ENCODE results near the gene ATP1A3.
A peak's percentile ranks its signal among the peaks of the same experiment; 100 is the strongest.

Gene ATP1A3

GRCh38 chr19:41968751-41969595, 25.1 kb downstream of the ATP1A3 start:
- Mint-ChIP-seq H3K4me3 (no peak overlapping the region), H3K9me3 (no peaks in the 10 kb centered on the region), H3K27ac (no peak overlapping the region), H3K4me1 (no peaks in the 10 kb centered on the region), H3K36me3 (ENCODE audit: low read depth) (no peaks in the 10 kb centered on the region), H3K27me3 (ENCODE audit: low read depth) (peaks cover 15% of the 10 kb centered on the region)
- TF ChIP-seq, protein P1, sequence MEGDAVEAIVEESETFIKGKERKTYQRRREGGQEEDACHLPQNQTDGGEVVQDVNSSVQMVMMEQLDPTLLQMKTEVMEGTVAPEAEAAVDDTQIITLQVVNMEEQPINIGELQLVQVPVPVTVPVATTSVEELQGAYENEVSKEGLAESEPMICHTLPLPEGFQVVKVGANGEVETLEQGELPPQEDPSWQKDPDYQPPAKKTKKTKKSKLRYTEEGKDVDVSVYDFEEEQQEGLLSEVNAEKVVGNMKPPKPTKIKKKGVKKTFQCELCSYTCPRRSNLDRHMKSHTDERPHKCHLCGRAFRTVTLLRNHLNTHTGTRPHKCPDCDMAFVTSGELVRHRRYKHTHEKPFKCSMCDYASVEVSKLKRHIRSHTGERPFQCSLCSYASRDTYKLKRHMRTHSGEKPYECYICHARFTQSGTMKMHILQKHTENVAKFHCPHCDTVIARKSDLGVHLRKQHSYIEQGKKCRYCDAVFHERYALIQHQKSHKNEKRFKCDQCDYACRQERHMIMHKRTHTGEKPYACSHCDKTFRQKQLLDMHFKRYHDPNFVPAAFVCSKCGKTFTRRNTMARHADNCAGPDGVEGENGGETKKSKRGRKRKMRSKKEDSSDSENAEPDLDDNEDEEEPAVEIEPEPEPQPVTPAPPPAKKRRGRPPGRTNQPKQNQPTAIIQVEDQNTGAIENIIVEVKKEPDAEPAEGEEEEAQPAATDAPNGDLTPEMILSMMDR (IDR thresholded peaks at IDR 0.05; ENCODE audit: unreplicated experiment in 3 of 3): no peak

DNA sequence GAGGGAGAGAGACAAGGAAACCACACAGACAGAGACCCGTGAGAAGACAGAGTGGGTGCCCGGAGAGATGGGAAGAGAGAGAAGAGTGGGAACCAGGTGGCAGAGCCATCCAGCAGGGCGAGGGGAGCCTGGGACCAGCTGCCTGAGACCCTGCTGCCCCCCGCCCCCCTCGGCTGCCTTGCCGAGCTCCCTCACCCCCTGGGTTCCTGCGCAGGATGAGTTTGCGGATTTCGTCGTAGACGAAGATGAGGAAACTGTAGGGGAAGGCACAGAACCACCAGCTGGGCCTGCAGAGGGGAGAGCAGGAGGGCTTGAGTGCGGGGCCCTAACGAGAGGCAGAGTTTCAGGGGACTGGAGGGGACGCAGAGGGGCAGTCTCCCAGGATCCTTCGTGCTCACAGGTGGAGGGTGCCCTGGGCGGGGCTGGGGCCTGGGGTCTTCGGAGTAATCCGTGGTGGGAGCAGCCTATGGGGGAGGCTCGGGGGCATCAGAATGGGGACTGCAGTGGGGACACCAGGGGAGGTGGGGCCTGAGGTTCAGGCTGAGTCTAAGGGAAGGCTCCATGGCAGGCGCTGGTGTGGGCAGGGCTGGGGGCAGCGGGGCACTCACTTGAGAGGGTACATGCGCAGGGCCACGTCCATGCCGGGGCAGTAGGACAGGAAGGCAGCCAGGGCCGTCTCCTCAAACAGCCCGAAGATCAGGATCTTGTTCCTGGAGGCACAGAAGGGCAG, 26.8 kb downstream of the ATP1A3 start:
- Mint-ChIP-seq H3K36me3 (ENCODE audit: low read depth) (no peaks in the 10 kb centered on the region), H3K27ac (no peak overlapping the region), H3K4me1 (no peaks in the 10 kb centered on the region), H3K9me3 (no peaks in the 10 kb centered on the region), H3K27me3 (ENCODE audit: low read depth) (peaks cover 15% of the 10 kb centered on the region), H3K4me3 (no peak overlapping the region)
- TF ChIP-seq, protein P1 (IDR thresholded peaks at IDR 0.05; ENCODE audit: unreplicated experiment in 3 of 3): no peak

DNA sequence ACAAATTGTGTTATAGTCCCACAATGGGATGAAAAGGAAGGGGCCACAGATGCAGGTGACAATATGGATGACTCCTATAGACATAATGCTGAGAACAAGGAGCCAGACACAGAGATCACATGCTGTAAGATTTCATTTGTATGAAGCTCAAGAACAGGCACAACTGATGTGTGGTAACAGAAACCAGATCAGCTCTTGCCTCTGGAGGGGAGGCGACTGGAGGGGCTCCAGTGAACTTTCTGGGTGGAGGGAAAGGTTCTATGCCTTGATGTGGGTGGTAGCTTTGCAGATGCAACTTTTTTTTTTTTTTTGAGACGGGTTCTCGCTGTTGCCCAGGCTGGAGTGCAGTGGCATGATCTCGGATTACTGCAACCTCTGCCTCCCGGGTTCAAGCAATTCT, 28.9 kb downstream of the ATP1A3 start:
- H3K27ac Mint-ChIP-seq: no peak overlapping the region
- H3K4me3 Mint-ChIP-seq: no peak overlapping the region
- H3K36me3 Mint-ChIP-seq (ENCODE audit: low read depth): no peaks in the 10 kb centered on the region
- peaks cover 10% of the 10 kb centered on the region for H3K27me3 Mint-ChIP-seq (ENCODE audit: low read depth)
- no peaks in the 10 kb centered on the region for H3K9me3 Mint-ChIP-seq
- TF ChIP-seq, protein P1 (IDR thresholded peaks at IDR 0.05; ENCODE audit: unreplicated experiment in 3 of 3): no peak
- no peaks in the 10 kb centered on the region for H3K4me1 Mint-ChIP-seq

- Mint-ChIP-seq H3K4me1 (peaks cover 12% of the 10 kb centered on the region), H3K36me3 (ENCODE audit: low read depth) (no peaks in the 10 kb centered on the region), H3K27me3 (ENCODE audit: low read depth) (no peaks in the 10 kb centered on the region), H3K27ac (peak overlapping the region in 1 of 3 experiments; percentile 47), H3K9me3 (no peaks in the 10 kb centered on the region), H3K4me3 (peak overlapping the region; percentile 23 to 63 (median 50))
- TF ChIP-seq, protein P1 (IDR thresholded peaks at IDR 0.05; ENCODE audit: unreplicated experiment in 3 of 3): no peak
Observed at GRCh38 chr19:41960973-41961372, 33.1 kb downstream of the ATP1A3 start.

- H3K4me1 Mint-ChIP-seq: peaks cover 12% of the 10 kb centered on the region
- TF ChIP-seq, protein P1 (IDR thresholded peaks at IDR 0.05; ENCODE audit: unreplicated experiment in 3 of 3): peak in 1 of 3 experiments; percentile 9
- no peaks in the 10 kb centered on the region for H3K27me3 Mint-ChIP-seq (ENCODE audit: low read depth)
- peak within 1 kb of the TSS; percentile 44 to 88 (median 84) for H3K27ac Mint-ChIP-seq
- no peaks in the 10 kb centered on the region for H3K9me3 Mint-ChIP-seq
- no peaks in the 10 kb centered on the region for H3K36me3 Mint-ChIP-seq (ENCODE audit: low read depth)
- peak within 1 kb of the TSS; percentile 88 to 93 (median 90) for H3K4me3 Mint-ChIP-seq
Observed at GRCh38 chr19:41959056-41960053, 34.7 kb downstream of the ATP1A3 start, which contains the start of gene RABAC1. Gene RABAC1, minus strand, starts transcription at chr19:41959321. Its CDS starts 29 bp downstream, at chr19:41959292.
